Measurements from ENCODE around the gene MYBPC2. TPM values are rescaled to one million over a fixed set of nuclear protein-coding genes. Genes with fewer than 3 reads are reported as not detected.

Gene MYBPC2
- total and polyA plus RNA-seq, 9 of the 15 experiments (the other 6 are each of a cell fraction or from before 2014, with no cell fraction given): 0.01 to 0.14 (median 0.04) TPM; not detected in 6

DNA sequence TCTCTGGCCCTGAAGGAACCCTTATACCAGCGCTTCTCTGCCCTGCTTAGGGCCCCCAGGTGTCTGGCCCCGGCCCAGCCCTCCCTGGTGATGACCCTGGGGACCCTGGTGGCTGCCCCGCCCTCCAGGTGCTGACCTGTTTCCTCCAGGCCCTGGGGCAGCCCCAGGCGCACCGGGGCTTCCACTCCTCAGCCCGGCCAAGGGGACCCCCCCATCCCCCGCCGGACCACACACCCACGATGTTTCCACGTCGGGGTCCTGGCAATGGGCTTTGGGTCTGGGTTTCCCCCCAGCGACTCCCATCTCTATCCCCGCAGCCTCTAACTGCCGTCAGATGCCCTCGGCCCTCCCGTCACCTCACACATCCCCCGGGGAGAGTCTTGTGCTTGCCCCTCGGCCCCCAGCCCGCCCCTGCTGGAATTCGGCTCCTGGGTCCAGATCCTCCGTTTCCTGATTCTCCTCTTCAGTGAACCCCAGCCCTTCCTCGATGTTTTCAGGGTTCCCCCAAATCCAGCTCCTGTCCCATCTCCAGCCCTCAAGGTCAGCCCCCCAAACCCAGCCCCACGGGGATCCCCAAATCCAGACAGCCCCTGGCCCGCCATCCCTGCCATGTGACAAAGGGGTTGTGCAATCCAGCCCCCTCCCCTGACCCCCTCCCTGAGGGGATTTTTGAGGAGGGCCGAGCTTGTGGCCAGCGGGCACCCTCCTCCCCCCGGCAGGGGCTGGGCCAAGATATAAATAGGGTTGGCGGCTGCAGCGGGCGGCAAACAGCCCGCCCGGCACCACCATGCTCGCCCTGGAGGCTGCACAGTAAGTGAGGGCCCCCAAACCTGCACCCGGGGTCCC lies 14.3 kb upstream of the MYBPC2 start, which contains the start of gene SPIB (continued):
- TF ChIP-seq ZNF512 (tag; IDR thresholded peaks at IDR 0.05): no peak
- TF ChIP-seq RFX5 (IDR thresholded peaks at IDR 0.05; ENCODE audit: low read depth, low read length): no peak
- no peak for TF ChIP-seq HDAC6 (IDR thresholded peaks at IDR 0.05; ENCODE audit: low read depth, low read length)
- no peak for TF ChIP-seq HNRNPL (IDR thresholded peaks at IDR 0.05; ENCODE audit: low read depth, low read length)
- TF ChIP-seq ZNF280B (CRISPR knock-in tag; IDR thresholded peaks at IDR 0.05): no peak
- TF ChIP-seq NRF1 (conservative IDR thresholded peaks at IDR 0.05 in 1 of 2, IDR thresholded peaks at IDR 0.05 in 1 of 2): no peak
- TF ChIP-seq, protein P1, sequence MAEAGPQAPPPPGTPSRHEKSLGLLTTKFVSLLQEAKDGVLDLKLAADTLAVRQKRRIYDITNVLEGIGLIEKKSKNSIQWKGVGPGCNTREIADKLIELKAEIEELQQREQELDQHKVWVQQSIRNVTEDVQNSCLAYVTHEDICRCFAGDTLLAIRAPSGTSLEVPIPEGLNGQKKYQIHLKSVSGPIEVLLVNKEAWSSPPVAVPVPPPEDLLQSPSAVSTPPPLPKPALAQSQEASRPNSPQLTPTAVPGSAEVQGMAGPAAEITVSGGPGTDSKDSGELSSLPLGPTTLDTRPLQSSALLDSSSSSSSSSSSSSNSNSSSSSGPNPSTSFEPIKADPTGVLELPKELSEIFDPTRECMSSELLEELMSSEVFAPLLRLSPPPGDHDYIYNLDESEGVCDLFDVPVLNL (CRISPR knock-in tag; IDR thresholded peaks at IDR 0.05; ENCODE audit: low read depth): no peak
- no peak for TF ChIP-seq ZNF23 (CRISPR knock-in tag; IDR thresholded peaks at IDR 0.05)
- TF ChIP-seq ZNF431 (CRISPR knock-in tag; IDR thresholded peaks at IDR 0.05): no peak
- TF ChIP-seq ELK3 (CRISPR knock-in tag; IDR thresholded peaks at IDR 0.05): no peak
- TF ChIP-seq CEBPB (tag; IDR thresholded peaks at IDR 0.05): peak; percentile 25; the same call in 1 of the 2 replicates
- TF ChIP-seq RBM15 (IDR thresholded peaks at IDR 0.05; ENCODE audit: insufficient read depth, low read length): no peak
- no peak for TF ChIP-seq XRCC5 (IDR thresholded peaks at IDR 0.05; ENCODE audit: low read depth, low read length)

All from K562 (cell line).